Karpas-422 (cell line): Measurements from ENCODE around the gene RTTN. TPM values are rescaled to one million over a fixed set of nuclear protein-coding genes. Genes with fewer than 3 reads are reported as not detected.

Experiments
- DNase-seq: peaks from one replicate; pipeline ENCODE4 v3.0.0-alpha.2; 2015
- H2AFZ ChIP-seq: fragments of 200-600 bp; sonication (generic); 2 replicates; pipeline ENCODE4 v1.6.1; 2014; ENCODE audit warnings: antibody characterized with exemption, low read length, mixed read lengths
- H3K27ac ChIP-seq: fragments of 200-600 bp; sonication (generic); 2 replicates; pipeline ENCODE4 v1.5.1; 2014; ENCODE audit warnings: mild to moderate bottlenecking, low read length, moderate library complexity
- H3K27me3 ChIP-seq: fragments of 200-600 bp; sonication (generic); 2 replicates; pipeline ENCODE4 v1.6.1; 2014; ENCODE audit warnings: low read length, mixed read lengths
- H3K36me3 ChIP-seq: fragments of 200-600 bp; sonication (generic); 2 replicates; pipeline ENCODE4 v1.6.1; 2014; ENCODE audit warnings: low read length, mixed read lengths; ENCODE audit not compliant: insufficient read depth
- H3K4me1 ChIP-seq: fragments of 200-600 bp; sonication (generic); 2 replicates; pipeline ENCODE4 v1.6.1; 2014; ENCODE audit warnings: mild to moderate bottlenecking, low read length, mixed read lengths
- H3K4me2 ChIP-seq: fragments of 200-600 bp; sonication (generic); 2 replicates; pipeline ENCODE4 v1.6.1; 2014; ENCODE audit warnings: low read length, low read depth, mild to moderate bottlenecking; ENCODE audit not compliant: poor library complexity, severe bottlenecking
- H3K4me3 ChIP-seq: fragments of 200-600 bp; sonication (generic); 2 replicates; pipeline ENCODE4 v1.5.1; 2014; ENCODE audit warnings: mild to moderate bottlenecking, antibody characterized with exemption, low read length, mixed read lengths
- H3K79me2 ChIP-seq: fragments of 200-600 bp; sonication (generic); 2 replicates; pipeline ENCODE4 v1.6.1; 2014; ENCODE audit warnings: mild to moderate bottlenecking, low read length, mixed read lengths
- H3K9ac ChIP-seq: fragments of 200-600 bp; sonication (generic); 2 replicates; pipeline ENCODE4 v1.6.0; 2014; ENCODE audit warnings: low read length
- H3K9me2 ChIP-seq: fragments of 200-600 bp; sonication (generic), shearing (Covaris generic); replicated peaks from 2 replicates; pipeline ENCODE4 v1.6.0; 2014; ENCODE audit warnings: mild to moderate bottlenecking, low read length, moderate library complexity; ENCODE audit not compliant: insufficient read depth
- H3K9me3 ChIP-seq: fragments of 300-700, 200-600 bp; sonication (generic); 2 replicates; pipeline ENCODE4 v1.6.1; 2014; ENCODE audit warnings: low read length, mixed read lengths
- H4K20me1 ChIP-seq: fragments of 200-600 bp; sonication (generic); 2 replicates; pipeline ENCODE4 v1.6.1; 2014; ENCODE audit warnings: mild to moderate bottlenecking, antibody characterized with exemption, low read length, low read depth; ENCODE audit not compliant: insufficient read depth
- total RNA-seq: library from RNA; depleted of rRNA; stranded (reverse); fragments of >200 nt; shearing (Covaris generic); gene quantifications from 2 replicates; pipeline ENCODE4 v1.2.3, GENCODE V29; 2014; ENCODE audit warnings: low replicate concordance

The RTTN gene
- total RNA-seq, 1 experiment from 2014 or later, result 57.4 TPM

DNA sequence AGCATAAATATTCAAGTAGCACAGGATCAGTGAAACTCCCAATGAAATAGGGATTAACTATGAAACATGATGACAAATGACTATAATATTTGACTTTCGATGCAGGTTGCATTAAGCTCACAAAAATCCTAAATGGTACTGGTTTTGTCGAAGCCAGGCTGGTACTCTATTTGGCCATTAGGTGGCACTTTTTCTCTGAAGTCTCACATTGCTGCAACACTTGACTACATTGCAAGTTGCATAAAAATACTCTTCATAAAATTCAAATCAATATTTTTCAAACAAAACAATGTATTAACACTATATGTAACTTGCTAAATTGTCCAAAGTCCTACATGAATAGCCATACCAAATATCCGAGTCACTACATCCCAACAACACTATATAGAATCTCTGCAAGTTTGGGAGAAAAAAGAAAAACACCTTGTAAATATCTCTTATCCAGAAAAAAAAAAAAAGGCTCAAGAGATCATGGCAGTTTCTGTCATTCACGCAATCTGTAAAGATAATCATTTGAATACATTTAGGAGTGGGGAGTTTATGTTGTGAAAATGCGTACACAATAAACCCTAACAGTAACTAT is 9.5 kb downstream of the RTTN start:
- Histone ChIP-seq H3K4me2 (no peak overlapping the region), H3K36me3 (peaks cover 56% of the 10 kb centered on the region; the same call in 1 of the 2 replicates), H3K27ac (no peak overlapping the region), H3K27me3 (no peaks in the 10 kb centered on the region), H3K9me3 (no peaks in the 10 kb centered on the region), H3K4me3 (no peak overlapping the region), H3K79me2 (no peaks in the 10 kb centered on the region), H3K9me2 (no peaks in the 10 kb centered on the region), H3K9ac (no peak overlapping the region), H2AFZ (no peak overlapping the region), H3K4me1 (no peaks in the 10 kb centered on the region), H4K20me1 (no peaks in the 10 kb centered on the region)
- DNase-seq, result peak; percentile 82

DNA sequence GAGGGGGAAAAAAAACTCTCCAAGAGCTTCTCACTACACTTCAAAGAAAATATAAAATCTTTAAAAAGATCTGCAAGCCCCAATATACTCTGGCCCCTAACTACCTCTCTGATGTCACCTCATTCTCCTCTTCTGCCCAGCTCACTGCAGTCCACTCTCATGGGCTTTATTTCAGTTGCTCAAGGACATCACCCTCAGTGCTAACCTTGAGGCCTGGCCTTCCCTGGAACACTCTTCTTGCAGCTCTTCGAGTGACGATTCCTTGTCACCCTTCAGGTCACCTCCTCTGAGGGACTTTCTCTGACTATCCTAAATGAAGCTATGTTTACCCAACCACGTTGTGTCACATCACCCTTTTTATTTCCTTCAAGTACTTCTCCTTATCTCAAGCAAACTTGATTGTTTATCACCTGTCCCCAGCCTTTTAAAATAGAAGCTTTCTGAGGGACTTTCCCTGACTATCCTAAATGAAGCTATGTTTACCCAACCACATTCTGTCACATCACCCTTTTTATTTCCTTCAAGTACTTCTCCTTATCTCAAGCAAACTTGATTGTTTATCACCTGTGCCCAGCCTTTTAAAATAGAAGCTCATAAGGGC is 10.4 kb downstream of the RTTN start:
- Histone ChIP-seq H3K4me2 (no peak overlapping the region), H3K9me2 (no peaks in the 10 kb centered on the region), H3K36me3 (peaks cover 58% of the 10 kb centered on the region; the same call in 1 of the 2 replicates), H4K20me1 (no peaks in the 10 kb centered on the region), H2AFZ (no peak overlapping the region), H3K4me3 (no peak overlapping the region), H3K9ac (no peak overlapping the region), H3K27ac (no peak overlapping the region), H3K79me2 (no peaks in the 10 kb centered on the region), H3K27me3 (no peaks in the 10 kb centered on the region), H3K9me3 (no peaks in the 10 kb centered on the region), H3K4me1 (no peaks in the 10 kb centered on the region)
- DNase-seq, result no peak

DNA sequence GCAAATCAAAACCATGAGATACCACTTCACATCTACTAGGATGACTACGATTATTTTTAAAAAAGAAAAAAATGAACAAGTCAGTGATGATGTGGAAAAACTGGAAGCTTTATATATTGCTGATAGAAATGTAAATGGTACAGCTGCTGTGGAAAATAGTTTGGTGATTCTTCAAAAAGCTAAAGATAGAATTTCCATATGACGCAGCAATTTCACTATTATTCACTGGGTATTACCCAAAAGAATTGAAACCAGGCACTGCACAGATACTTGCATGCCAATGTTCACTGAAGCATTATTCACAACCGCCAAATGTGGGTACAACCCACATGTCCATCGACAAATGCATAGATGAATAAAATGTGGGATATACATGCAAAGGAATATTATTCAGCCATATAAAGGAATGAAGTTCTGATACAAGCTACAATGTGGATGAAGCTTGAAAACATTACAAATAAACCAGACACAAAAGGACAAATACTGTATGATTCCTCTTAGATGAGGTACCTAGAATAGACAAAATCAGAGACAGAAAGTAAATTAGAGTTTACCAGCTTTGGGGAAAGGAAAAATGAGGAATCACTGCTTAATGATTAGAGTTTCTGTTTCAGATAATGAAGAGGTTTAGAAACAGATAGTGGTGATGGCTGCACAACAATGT is 11.1 kb downstream of the RTTN start:
- Histone ChIP-seq H3K9ac (no peak overlapping the region), H3K4me1 (no peaks in the 10 kb centered on the region), H3K36me3 (peaks cover 63% of the 10 kb centered on the region; the same call in 1 of the 2 replicates), H3K9me2 (no peaks in the 10 kb centered on the region), H4K20me1 (no peaks in the 10 kb centered on the region), H2AFZ (no peak overlapping the region), H3K79me2 (no peaks in the 10 kb centered on the region), H3K4me2 (no peak overlapping the region), H3K27ac (no peak overlapping the region), H3K4me3 (no peak overlapping the region), H3K9me3 (no peaks in the 10 kb centered on the region), H3K27me3 (no peaks in the 10 kb centered on the region)
- DNase-seq, result no peak

DNA sequence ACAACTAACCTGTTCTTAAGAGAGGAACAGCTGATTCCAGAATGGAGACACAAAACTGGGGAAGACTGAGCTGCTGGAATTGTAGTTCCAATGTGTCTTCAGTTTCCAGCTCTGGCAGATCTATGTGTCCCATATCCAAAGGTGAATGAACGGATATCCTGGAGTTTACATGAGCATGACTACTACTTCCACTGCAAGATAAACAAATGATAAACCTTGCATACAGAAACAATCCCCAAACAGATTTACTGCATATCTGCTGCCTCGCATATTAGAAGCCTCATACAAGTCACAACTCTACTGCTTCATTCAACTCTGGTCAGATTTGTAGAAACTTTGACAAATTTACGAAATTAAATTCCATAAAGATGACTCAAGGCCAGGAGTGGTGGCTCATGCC is 15.0 kb downstream of the RTTN start:
- no peak overlapping the region for H3K4me3 ChIP-seq
- H4K20me1 ChIP-seq, result no peaks in the 10 kb centered on the region
- no peak overlapping the region for H3K4me2 ChIP-seq
- peaks cover 11% of the 10 kb centered on the region for H3K79me2 ChIP-seq
- no peak overlapping the region for H3K27ac ChIP-seq
- peaks cover 78% of the 10 kb centered on the region for H3K36me3 ChIP-seq
- H3K4me1 ChIP-seq, result no peaks in the 10 kb centered on the region
- no peak overlapping the region for H3K9ac ChIP-seq
- no peaks in the 10 kb centered on the region for H3K9me3 ChIP-seq
- DNase-seq, result no peak
- no peak overlapping the region for H2AFZ ChIP-seq
- no peaks in the 10 kb centered on the region for H3K27me3 ChIP-seq
- H3K9me2 ChIP-seq, result no peaks in the 10 kb centered on the region

DNA sequence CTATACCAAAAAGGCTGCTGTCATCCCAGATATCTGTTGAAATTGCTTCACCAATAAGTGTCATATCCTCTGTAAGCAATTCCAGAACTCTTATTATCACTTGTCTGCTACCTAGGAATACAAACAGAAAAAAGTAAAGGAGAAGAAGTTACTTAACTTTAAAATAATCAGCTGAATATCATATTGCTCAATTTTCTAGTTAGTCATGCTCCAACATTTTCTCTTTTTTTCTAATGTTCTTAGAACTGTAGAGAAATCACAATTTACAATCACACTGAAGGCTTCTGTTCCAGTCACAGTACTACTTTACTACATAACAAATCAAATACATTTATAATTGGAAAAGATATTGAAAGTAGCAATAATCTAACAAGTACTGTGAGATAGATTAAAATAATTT is 17.4 kb downstream of the RTTN start:
- Histone ChIP-seq H3K36me3 (peaks cover 79% of the 10 kb centered on the region), H3K4me2 (no peak overlapping the region), H3K4me3 (no peak overlapping the region), H3K4me1 (peaks cover 3% of the 10 kb centered on the region; the same call in 1 of the 2 replicates), H3K27ac (no peak overlapping the region), H3K27me3 (no peaks in the 10 kb centered on the region), H2AFZ (no peak overlapping the region), H4K20me1 (no peaks in the 10 kb centered on the region), H3K9me3 (no peaks in the 10 kb centered on the region), H3K9me2 (no peaks in the 10 kb centered on the region), H3K9ac (no peak overlapping the region), H3K79me2 (peaks cover 28% of the 10 kb centered on the region)
- DNase-seq, result no peak

DNA sequence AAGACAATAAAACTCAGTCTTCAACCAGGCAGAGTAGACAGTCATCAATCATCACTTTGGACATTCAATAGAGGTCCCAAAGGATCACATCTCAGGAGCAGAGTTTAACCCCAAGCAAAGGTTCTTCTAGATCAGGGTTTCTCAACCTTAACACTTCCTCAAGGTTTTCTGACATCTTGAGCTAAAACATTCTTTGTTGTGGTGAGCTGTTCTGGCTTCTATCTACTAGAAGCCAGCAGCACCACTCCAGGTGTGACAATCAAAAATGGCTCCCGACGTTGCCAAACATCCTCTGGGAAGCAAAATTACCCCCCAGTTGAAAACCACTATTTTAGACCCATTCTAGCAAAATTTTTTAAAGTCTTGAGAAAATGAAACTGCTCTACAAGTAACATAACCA is 22.0 kb downstream of the RTTN start:
- H3K9me3 ChIP-seq, result no peaks in the 10 kb centered on the region
- H3K79me2 ChIP-seq, result peaks cover 62% of the 10 kb centered on the region
- no peaks in the 10 kb centered on the region for H3K27me3 ChIP-seq
- no peak overlapping the region for H3K4me3 ChIP-seq
- H3K9me2 ChIP-seq, result no peaks in the 10 kb centered on the region
- no peak for DNase-seq
- H4K20me1 ChIP-seq, result no peaks in the 10 kb centered on the region
- no peak overlapping the region for H3K27ac ChIP-seq
- H3K4me1 ChIP-seq, result peaks cover 3% of the 10 kb centered on the region; the same call in 1 of the 2 replicates
- H3K4me2 ChIP-seq, result no peak overlapping the region
- no peak overlapping the region for H2AFZ ChIP-seq
- peaks cover 51% of the 10 kb centered on the region for H3K36me3 ChIP-seq
- no peak overlapping the region for H3K9ac ChIP-seq

DNA sequence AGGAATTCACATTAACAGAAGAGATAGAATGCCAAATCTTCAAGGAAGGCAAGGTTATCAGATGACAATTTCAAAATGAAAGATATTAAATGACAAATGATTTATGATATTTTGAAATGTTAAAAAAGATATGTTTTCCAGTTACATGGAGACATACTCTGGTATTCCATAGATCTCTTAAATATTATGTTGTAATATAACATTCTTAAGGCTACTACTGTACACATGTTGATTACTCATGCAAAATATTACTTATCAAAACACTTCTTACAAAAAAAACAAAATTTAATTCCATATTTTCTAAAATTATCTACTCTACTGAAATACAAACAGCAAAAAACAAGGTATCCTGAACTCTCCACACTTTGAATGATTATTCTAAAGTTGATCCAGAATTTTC is 22.9 kb downstream of the RTTN start:
- Histone ChIP-seq H3K27me3 (no peaks in the 10 kb centered on the region), H3K79me2 (peaks cover 68% of the 10 kb centered on the region), H3K4me1 (peaks cover 3% of the 10 kb centered on the region; the same call in 1 of the 2 replicates), H3K36me3 (peaks cover 42% of the 10 kb centered on the region), H3K9me2 (no peaks in the 10 kb centered on the region), H3K4me3 (no peak overlapping the region), H3K9me3 (no peaks in the 10 kb centered on the region), H2AFZ (no peak overlapping the region), H3K9ac (no peak overlapping the region), H4K20me1 (no peaks in the 10 kb centered on the region), H3K4me2 (no peak overlapping the region), H3K27ac (no peak overlapping the region)
- DNase-seq, result no peak

DNA sequence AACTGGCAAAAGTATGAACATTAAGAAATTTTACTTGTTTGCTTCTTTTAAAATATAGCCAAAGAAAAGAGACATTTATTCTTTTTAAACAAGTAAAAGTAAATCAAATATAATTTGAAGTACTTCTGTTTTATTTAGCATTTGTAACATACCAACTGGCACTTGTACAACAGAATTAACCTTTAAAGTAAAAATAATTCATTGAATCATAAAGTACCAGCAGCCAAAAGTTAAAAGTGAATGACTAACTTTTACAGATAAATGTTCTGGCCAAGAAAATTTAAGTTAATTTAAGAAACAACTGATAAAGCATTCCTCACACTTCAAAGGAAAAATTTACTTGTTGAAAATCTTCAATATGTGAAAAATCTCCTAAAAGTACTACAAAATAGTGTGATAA is 23.8 kb downstream of the RTTN start:
- Histone ChIP-seq H4K20me1 (no peaks in the 10 kb centered on the region), H3K79me2 (peaks cover 71% of the 10 kb centered on the region), H3K36me3 (peaks cover 34% of the 10 kb centered on the region), H3K9me3 (no peaks in the 10 kb centered on the region), H3K4me2 (no peak overlapping the region), H3K27me3 (no peaks in the 10 kb centered on the region), H3K9ac (no peak overlapping the region), H3K9me2 (no peaks in the 10 kb centered on the region), H3K27ac (no peak overlapping the region), H2AFZ (no peak overlapping the region), H3K4me3 (no peak overlapping the region), H3K4me1 (peaks cover 3% of the 10 kb centered on the region; the same call in 1 of the 2 replicates)
- DNase-seq, result no peak
